Right lobe of liver (tissue), 4 donors: ENCODE results near the gene CHRNA3.

Source experiments
- POLR2A ChIP-seq: fragments of 450-650 bp; IDR thresholded peaks from one replicate; pipeline ENCODE4 v1.6.1; 2017; ENCODE audit warnings: antibody characterized with exemption, mild to moderate bottlenecking
- TF ChIP-seq, protein P1 (sequence below), 4 donors: fragments of 200-600 bp in 3 of 4; fragments of 450-650 bp in 1 of 4; IDR thresholded peaks; one replicate each; pipeline versions ENCODE4 v1.5.1 to v1.8.0; 2016 to 2022; ENCODE audit warnings: antibody characterized with exemption in 4 of 4, mild to moderate bottlenecking in 2 of 4
- donor health status: DM: no; HTN: no; CAD: no.
- donor health status: DM: no; HTN: no; CAD: no.
- donor health status: DM: no; HTN: yes; CAD: no.

- no peak for TF ChIP-seq POLR2A
- TF ChIP-seq, protein P1, sequence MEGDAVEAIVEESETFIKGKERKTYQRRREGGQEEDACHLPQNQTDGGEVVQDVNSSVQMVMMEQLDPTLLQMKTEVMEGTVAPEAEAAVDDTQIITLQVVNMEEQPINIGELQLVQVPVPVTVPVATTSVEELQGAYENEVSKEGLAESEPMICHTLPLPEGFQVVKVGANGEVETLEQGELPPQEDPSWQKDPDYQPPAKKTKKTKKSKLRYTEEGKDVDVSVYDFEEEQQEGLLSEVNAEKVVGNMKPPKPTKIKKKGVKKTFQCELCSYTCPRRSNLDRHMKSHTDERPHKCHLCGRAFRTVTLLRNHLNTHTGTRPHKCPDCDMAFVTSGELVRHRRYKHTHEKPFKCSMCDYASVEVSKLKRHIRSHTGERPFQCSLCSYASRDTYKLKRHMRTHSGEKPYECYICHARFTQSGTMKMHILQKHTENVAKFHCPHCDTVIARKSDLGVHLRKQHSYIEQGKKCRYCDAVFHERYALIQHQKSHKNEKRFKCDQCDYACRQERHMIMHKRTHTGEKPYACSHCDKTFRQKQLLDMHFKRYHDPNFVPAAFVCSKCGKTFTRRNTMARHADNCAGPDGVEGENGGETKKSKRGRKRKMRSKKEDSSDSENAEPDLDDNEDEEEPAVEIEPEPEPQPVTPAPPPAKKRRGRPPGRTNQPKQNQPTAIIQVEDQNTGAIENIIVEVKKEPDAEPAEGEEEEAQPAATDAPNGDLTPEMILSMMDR (IDR thresholded peaks at IDR 0.05): no peak
These were observed 4.1 kb upstream of the CHRNA3 start for GRCh38 chr15:78624651-78625590.
